Left ventricle myocardium inferior (tissue), 1 donor: ENCODE data around the gene POLR3K. TPM values are rescaled to one million over a fixed set of nuclear protein-coding genes. Genes with fewer than 3 reads are reported as not detected.

Experiments used
- DNase-seq: peaks from one replicate; pipeline ENCODE4 v3.0.0-alpha.2; 2020
- H3K27ac ChIP-seq: fragments of 200-600 bp; replicated peaks from 2 replicates; pipeline ENCODE4 v1.8.0; 2021
- H3K27me3 ChIP-seq: fragments of 200-600 bp; 2 replicates; pipeline ENCODE4 v1.8.0; 2021; ENCODE audit warnings: low read depth
- H3K36me3 ChIP-seq: fragments of 200-600 bp; 2 replicates; pipeline ENCODE4 v1.8.0; 2021
- H3K4me1 ChIP-seq: fragments of 200-600 bp; 2 replicates; pipeline ENCODE4 v1.8.0; 2021
- H3K4me3 ChIP-seq: fragments of 200-600 bp; 2 replicates; pipeline ENCODE4 v1.8.0; 2021; ENCODE audit warnings: mild to moderate bottlenecking, moderate library complexity
- H3K9me3 ChIP-seq: fragments of 200-600 bp; replicated peaks from 2 replicates; pipeline ENCODE4 v1.8.0; 2021
- CTCF ChIP-seq: fragments of 200-600 bp; IDR thresholded peaks from 2 replicates; pipeline ENCODE4 v1.8.0; 2021; ENCODE audit warnings: antibody characterized with exemption, mild to moderate bottlenecking, borderline replicate concordance
- intact Hi-C: fragments of 100-400 bp; cut with micrococcal nuclease; formaldehyde crosslinking; loops from one replicate; pipeline ENCODE4 v1.11.0; 2022
- total RNA-seq: library from RNA; stranded (reverse); fragmentation: NEBNext Ultra II Directional; extraction: Animal tissue kit (Norgen Biotek cat#: 25700); gene quantifications from one replicate; pipeline ENCODE4 v1.2.1, GENCODE V29; 2021
- donor health status: DM: no; HTN: yes; CAD: no; lungs with severe emphysema.

Gene POLR3K
- total RNA-seq, 1 donor from 2014 or later = 11.7 TPM

DNA sequence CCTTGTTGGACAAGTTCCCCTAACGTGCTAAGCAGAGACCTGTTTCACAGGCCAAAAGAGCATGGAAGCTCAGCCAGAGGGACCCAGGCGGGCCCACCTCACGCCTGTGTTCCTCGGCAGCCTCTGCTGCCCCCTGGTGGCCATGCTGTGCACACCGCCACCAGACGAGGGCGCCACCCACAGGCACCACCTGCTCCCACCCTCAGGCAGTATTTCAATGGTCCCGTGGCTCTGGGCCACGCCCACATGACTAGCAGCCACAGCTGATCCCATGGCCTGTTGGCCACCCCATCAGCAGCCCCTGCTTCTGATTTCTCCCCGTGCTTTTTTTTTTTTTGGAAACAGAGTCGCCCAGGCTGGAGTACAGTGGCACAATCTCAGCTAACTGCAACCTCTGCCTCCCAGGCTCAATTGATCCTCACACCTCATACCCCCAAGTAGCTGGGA, 43.5 kb upstream of the POLR3K start:
- Histone ChIP-seq H3K9me3 (no peaks in the 10 kb centered on the region), H3K27ac (no peak overlapping the region), H3K36me3 (peaks cover 14% of the 10 kb centered on the region), H3K4me1 (peaks cover 39% of the 10 kb centered on the region), H3K27me3 (no peaks in the 10 kb centered on the region), H3K4me3 (no peak overlapping the region)
- intact Hi-C loops = no loop called here
- TF ChIP-seq CTCF = peak; percentile 98
- peak; percentile 88 for DNase-seq

DNA sequence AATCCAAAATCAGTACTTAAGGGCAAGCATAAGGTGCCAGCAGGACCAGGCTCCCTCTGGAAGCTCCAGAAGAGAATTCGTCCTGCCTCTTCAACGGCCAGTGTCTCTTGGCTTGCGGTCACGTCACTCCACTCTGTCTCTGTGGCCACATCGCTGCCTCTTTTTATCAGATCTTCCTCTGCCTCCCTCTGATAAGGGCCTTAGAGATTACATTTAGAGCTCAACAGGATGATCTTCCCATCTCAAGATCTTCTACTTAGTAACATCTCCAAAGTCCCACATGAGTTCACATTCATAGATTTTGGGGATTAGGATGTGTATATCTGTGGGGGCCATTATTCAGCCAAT, 41.5 kb upstream of the POLR3K start:
- Histone ChIP-seq H3K4me1 (peaks cover 43% of the 10 kb centered on the region), H3K4me3 (no peak overlapping the region), H3K9me3 (no peaks in the 10 kb centered on the region), H3K27me3 (no peaks in the 10 kb centered on the region), H3K27ac (no peak overlapping the region), H3K36me3 (peaks cover 20% of the 10 kb centered on the region)
- DNase-seq = no peak
- intact Hi-C loops = loop anchor here (2.0 kb wide), 1 partner anchor 26 kb away; no protein-coding TSS in a partner anchor
- no peak for TF ChIP-seq CTCF

DNA sequence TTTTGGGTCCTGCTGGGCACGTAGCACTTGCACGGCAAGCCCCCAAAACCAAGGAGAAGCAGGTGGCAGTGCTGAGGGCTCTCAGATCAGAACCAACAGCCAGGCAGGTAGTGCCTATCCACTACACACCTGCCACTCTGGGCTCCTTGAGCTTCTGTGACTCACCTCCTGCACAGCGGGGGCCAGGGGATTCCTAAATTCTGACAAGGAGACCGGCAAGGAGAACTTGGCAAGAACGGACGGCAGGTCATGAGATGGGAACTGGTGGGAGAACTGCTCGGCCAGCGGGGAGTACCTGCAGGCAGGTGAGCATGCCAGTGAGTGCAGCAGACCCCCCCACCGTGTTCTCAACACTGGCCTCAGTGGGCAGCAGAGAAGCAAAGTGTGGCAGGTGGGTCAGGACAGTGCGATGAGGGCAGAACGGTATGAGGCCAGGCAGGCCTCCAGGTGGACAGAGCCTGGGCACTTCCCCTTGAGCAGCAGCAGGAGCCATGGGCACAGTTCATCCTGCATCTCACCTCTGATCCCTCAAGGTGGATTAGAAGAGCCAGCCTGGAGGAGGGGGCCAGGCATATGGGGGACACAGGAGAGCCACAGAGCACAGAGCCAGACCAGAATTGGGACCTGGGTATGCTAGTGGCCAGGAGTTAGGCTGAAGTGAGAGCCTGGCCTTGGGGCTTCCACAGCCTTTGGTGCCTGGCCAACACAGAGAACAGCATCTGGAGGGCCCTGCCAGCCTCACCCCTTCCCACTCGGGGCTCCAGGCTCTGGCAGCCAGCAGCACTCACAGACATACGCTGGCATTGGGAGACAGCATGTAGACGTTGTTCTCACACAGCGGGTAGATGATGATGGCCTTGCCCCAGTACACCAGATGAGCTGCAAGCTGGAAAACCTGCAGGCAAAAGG, 39.3 kb upstream of the POLR3K start:
- peaks cover 36% of the 10 kb centered on the region for H3K4me1 ChIP-seq
- peak overlapping the region; percentile 71 for H3K27ac ChIP-seq
- no peaks in the 10 kb centered on the region for H3K27me3 ChIP-seq
- peaks cover 30% of the 10 kb centered on the region for H3K36me3 ChIP-seq
- H3K4me3 ChIP-seq = no peak overlapping the region
- TF ChIP-seq CTCF = no peak
- no peak for DNase-seq
- H3K9me3 ChIP-seq = no peaks in the 10 kb centered on the region
- intact Hi-C loops = no loop called here

- intact Hi-C loops = no loop called here
- peaks cover 41% of the 10 kb centered on the region for H3K36me3 ChIP-seq
- H3K27ac ChIP-seq = peak overlapping the region; percentile 71
- no peak overlapping the region for H3K4me3 ChIP-seq
- no peak for TF ChIP-seq CTCF
- DNase-seq = peak; percentile 52
- no peaks in the 10 kb centered on the region for H3K9me3 ChIP-seq
- H3K4me1 ChIP-seq = peaks cover 25% of the 10 kb centered on the region
- H3K27me3 ChIP-seq = no peaks in the 10 kb centered on the region
Measured at GRCh38 chr16:91484-91883, 38.1 kb upstream of the POLR3K start.

DNA sequence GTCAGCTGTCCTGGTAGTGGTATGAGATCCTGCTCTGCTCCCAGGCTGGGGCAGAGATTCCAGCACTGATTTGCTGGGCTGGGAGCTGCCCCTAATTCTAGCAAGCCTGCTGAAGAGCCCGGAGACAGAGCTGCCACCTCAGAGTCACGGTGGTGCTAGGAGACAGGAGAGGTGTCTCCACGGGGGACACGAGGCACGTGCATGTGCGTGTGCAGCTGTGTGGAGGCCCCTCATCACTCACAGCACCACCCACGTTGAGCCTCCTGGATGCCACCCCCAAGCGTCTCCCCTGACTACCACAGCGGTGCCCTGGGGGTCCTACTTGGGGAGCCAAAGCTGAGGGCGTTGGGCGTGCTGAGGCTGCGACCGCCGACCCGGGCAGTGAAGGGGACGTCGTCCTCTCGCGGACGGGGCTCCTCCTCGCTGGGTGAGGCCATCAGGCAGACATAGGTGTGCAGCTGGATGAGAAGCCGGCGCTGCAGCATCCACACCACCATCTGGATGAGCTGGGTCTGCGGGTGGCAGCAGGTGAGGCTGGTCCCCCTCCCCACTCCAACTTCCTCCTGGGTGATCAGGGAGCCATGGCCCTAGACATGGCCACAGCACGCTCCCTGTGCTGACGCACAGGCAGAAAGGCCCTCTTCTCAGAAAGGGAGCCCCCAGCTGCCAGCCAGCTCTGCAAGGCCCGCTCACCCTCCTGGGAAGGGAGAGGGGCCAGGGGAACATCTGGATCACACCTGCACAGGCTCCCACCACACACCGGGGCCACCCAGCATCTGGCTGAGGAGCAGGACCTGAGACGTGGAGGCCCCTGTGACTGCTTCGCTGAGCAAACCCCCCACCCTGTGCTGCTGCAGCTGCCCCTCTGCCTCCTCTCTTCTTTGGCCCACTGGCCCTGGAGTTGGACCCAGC, 36.2 kb upstream of the POLR3K start:
- intact Hi-C loops = no loop called here
- peak; percentile 13 for DNase-seq
- TF ChIP-seq CTCF = no peak
- no peaks in the 10 kb centered on the region for H3K27me3 ChIP-seq
- H3K27ac ChIP-seq = no peak overlapping the region
- H3K36me3 ChIP-seq = peaks cover 54% of the 10 kb centered on the region
- H3K9me3 ChIP-seq = no peaks in the 10 kb centered on the region
- H3K4me3 ChIP-seq = no peak overlapping the region
- peaks cover 44% of the 10 kb centered on the region for H3K4me1 ChIP-seq
